OCI-LY3 (cell line): Measurements from ENCODE around the gene EMC1.
"Not testable (repeated sequence)": the region's sequence is repeated elsewhere in the genome, so short reads cannot be mapped to it uniquely, and the experiment has no call there.

ENCODE experiments used
- H2AFZ ChIP-seq: fragments of 200-600, 300-600 bp; shearing (Covaris generic); 2 replicates; pipeline ENCODE4 v1.6.0; 2014; ENCODE audit warnings: antibody characterized with exemption, low read depth, low read length
- H3K27ac ChIP-seq: fragments of 200-600, 300-600 bp; sonication (generic); 2 replicates; pipeline ENCODE4 v1.5.1; 2014; ENCODE audit warnings: mild to moderate bottlenecking, low read length, moderate library complexity, mixed read lengths
- H3K27me3 ChIP-seq: fragments of 200-600, 300-600 bp; sonication (generic); 2 replicates; pipeline ENCODE4 v1.6.1; 2014; ENCODE audit warnings: low read depth, low read length, mixed read lengths
- H3K36me3 ChIP-seq: fragments of 200-600, 300-600 bp; sonication (generic); replicated peaks from 2 replicates; pipeline ENCODE3; 2014; ENCODE audit warnings: low read depth, low read length, mixed read lengths
- H3K4me1 ChIP-seq: fragments of 300-600, 200-600 bp; sonication (generic); 2 replicates; pipeline ENCODE4 v1.6.1; 2014; ENCODE audit warnings: low read length, mixed read lengths
- H3K4me2 ChIP-seq: fragments of 200-600, 300-600 bp; sonication (generic); 2 replicates; pipeline ENCODE4 v1.6.1; 2014; ENCODE audit warnings: low read length, mixed read lengths
- H3K4me3 ChIP-seq: fragments of 300-600, 200-600 bp; sonication (generic); 2 replicates; pipeline ENCODE4 v1.5.1; 2014; ENCODE audit warnings: antibody characterized with exemption, mild to moderate bottlenecking, low read length, moderate library complexity
- H3K79me2 ChIP-seq: fragments of 300-600, 200-600 bp; shearing (Covaris generic); 2 replicates; pipeline ENCODE4 v1.6.1; 2014; ENCODE audit warnings: mild to moderate bottlenecking, low read length, mixed read lengths
- H3K9ac ChIP-seq: fragments of 300-600, 200-600 bp; shearing (Covaris generic); 2 replicates; pipeline ENCODE4 v1.6.0; 2014; ENCODE audit warnings: mild to moderate bottlenecking, low read length, moderate library complexity
- H3K9me3 ChIP-seq: fragments of 200-600, 300-600 bp; shearing (Covaris generic); 2 replicates; pipeline ENCODE4 v1.6.1; 2014; ENCODE audit warnings: low read length, mixed read lengths; ENCODE audit not compliant: insufficient read depth
- H4K20me1 ChIP-seq: fragments of 200-600, 300-600 bp; sonication (generic); 2 replicates; pipeline ENCODE4 v1.6.1; 2016; ENCODE audit warnings: low read length, mixed read lengths; ENCODE audit not compliant: insufficient read depth
- EZH2phosphoT487 ChIP-seq: fragments of 200-600 bp; shearing (Covaris generic); IDR thresholded peaks from 2 replicates; pipeline ENCODE4 v1.6.1; 2018; ENCODE audit warnings: antibody characterized with exemption, mixed run types, low read depth
- TF ChIP-seq, protein P1 (sequence below): fragments of 200-600, 300-600 bp; sonication (generic); IDR thresholded peaks from 2 replicates; pipeline ENCODE4 v1.5.1; 2014; ENCODE audit warnings: antibody characterized with exemption, low read length, low read depth

EMC1 gene

DNA sequence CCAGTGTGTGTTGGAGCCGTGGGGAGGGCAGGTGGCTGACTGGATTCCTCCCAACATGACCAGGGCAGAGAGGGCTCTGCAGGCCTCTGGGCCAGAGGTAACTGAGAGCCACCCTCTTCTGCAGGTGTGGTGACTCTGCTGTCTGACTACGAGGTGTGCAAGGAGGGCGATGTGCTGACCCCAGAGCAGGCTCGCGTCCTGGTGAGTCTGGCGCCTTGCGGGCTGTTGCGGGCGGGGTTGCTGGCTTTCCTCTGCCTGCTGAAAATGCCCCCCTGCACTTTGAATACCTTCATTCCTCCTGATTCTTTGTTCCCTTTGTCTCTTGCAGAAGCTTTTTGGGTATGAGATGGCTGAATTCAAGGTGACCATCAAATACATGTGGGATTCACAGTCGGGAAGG is 7.0 kb upstream of the EMC1 start:
- Histone ChIP-seq H3K9ac (no peak overlapping the region), H3K4me3 (no peak overlapping the region), H3K4me2 (no peak overlapping the region), H3K36me3 (peaks cover 8% of the 10 kb centered on the region), H4K20me1 (no peaks in the 10 kb centered on the region), H2AFZ (no peak overlapping the region), H3K9me3 (no peaks in the 10 kb centered on the region), H3K27ac (no peak overlapping the region), H3K27me3 (no peaks in the 10 kb centered on the region), H3K79me2 (peaks cover 26% of the 10 kb centered on the region), H3K4me1 (peaks cover 5% of the 10 kb centered on the region)
- no peak for TF ChIP-seq EZH2phosphoT487
- TF ChIP-seq, protein P1, sequence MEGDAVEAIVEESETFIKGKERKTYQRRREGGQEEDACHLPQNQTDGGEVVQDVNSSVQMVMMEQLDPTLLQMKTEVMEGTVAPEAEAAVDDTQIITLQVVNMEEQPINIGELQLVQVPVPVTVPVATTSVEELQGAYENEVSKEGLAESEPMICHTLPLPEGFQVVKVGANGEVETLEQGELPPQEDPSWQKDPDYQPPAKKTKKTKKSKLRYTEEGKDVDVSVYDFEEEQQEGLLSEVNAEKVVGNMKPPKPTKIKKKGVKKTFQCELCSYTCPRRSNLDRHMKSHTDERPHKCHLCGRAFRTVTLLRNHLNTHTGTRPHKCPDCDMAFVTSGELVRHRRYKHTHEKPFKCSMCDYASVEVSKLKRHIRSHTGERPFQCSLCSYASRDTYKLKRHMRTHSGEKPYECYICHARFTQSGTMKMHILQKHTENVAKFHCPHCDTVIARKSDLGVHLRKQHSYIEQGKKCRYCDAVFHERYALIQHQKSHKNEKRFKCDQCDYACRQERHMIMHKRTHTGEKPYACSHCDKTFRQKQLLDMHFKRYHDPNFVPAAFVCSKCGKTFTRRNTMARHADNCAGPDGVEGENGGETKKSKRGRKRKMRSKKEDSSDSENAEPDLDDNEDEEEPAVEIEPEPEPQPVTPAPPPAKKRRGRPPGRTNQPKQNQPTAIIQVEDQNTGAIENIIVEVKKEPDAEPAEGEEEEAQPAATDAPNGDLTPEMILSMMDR, result no peak

DNA sequence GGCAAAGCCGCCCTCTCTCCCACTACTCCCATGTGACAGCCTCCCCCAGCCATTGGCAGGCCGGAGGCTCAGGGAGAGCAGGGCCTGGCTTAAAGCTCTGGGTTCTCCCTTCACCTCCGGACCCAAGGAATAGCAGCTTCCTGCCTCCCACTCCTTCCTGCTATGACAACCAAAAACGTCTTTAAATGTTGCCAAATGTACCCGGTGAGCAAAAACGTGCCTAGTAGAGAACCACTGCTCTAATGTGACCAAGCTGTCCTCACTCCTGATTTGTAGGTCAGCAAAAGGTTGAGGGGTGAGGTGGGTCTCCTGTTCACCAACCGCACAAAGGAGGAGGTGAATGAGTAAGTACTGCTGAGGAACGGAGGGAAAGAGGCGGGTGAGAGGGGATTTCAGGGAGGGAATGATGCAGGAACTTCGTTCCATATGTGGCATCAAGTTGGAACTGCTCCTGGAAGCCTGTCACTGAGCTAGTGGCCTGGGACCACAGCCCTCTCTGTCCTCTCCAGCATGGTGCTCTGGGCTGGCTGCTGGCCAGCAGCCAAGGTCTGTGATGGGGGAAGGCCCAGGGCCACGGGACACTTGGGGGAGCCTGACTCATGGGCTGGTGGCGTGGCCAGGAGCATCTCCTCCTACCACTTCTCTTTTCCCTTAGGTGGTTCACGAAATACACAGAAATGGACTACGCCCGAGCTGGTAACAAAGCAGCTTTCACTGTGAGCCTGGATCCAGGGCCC is 6.0 kb upstream of the EMC1 start:
- Histone ChIP-seq H3K79me2 (peaks cover 36% of the 10 kb centered on the region), H3K4me3 (no peak overlapping the region), H3K4me1 (peaks cover 12% of the 10 kb centered on the region), H3K27me3 (no peaks in the 10 kb centered on the region), H3K27ac (no peak overlapping the region), H3K4me2 (no peak overlapping the region), H3K9me3 (no peaks in the 10 kb centered on the region), H3K36me3 (peaks cover 8% of the 10 kb centered on the region), H2AFZ (no peak overlapping the region), H4K20me1 (no peaks in the 10 kb centered on the region), H3K9ac (no peak overlapping the region)
- TF ChIP-seq EZH2phosphoT487, result no peak
- TF ChIP-seq, protein P1, result no peak

DNA sequence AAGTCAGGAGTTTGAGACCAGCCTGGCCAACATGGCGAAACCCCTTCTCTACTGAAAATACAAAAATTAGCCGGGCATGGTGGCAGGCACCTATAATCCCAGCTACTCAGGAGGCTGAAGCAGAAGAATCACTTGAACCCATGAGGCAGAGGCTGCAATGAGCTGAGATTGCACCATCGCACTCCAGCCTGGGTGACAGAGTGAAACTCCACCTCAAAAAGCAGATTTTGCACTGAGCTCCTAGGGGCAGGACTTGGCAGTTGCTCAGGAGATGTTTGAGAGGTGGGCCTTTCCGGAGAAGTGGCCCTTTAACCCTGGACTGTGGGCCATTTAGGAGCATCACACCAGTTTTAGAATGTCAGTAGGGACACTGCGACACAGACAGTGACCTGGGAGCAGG is 5.0 kb upstream of the EMC1 start:
- H3K79me2 ChIP-seq, result peaks cover 46% of the 10 kb centered on the region
- H3K4me2 ChIP-seq, H3K9ac ChIP-seq: not testable (repeated sequence)

DNA sequence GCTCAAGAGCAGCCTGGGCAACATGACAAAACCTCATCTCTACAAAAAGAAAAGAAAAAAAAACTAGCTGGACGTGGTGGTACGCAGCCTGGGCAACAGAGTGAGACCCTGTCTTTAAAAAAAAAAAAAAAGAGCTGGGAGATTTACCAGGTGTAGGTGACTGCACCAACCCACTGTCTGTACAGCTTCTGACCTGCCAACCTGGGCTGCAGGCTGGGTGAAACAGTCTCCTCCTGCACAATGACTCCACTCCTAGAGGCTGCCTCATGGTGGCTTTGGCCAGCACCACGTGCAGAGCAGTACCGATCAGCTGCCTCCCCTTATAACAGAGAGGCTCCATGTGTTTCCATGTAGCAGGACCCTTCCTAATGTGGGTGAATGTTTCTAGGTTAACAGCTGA is 4.0 kb upstream of the EMC1 start:
- H3K4me3 ChIP-seq, result no peak overlapping the region
- TF ChIP-seq, protein P1, result no peak
- no peak for TF ChIP-seq EZH2phosphoT487
- H3K9ac ChIP-seq, result no peak overlapping the region
- H3K36me3 ChIP-seq, result peaks cover 8% of the 10 kb centered on the region
- no peak overlapping the region for H3K27ac ChIP-seq
- no peak overlapping the region for H2AFZ ChIP-seq
- no peaks in the 10 kb centered on the region for H3K27me3 ChIP-seq
- H3K4me1 ChIP-seq, result peaks cover 16% of the 10 kb centered on the region
- peaks cover 57% of the 10 kb centered on the region for H3K79me2 ChIP-seq
- H3K9me3 ChIP-seq, result no peaks in the 10 kb centered on the region
- no peaks in the 10 kb centered on the region for H4K20me1 ChIP-seq
- H3K4me2 ChIP-seq, result no peak overlapping the region

More for the DNA sequence above, 5.0 kb upstream of the EMC1 start:
- H3K4me3 ChIP-seq, H3K9me3 ChIP-seq, H2AFZ ChIP-seq, H3K36me3 ChIP-seq, H4K20me1 ChIP-seq, H3K27ac ChIP-seq, H3K27me3 ChIP-seq: not testable (repeated sequence)
- peaks cover 12% of the 10 kb centered on the region for H3K4me1 ChIP-seq
